Activated B cell treated with CpG ODN at 0.5 μM for 24 hours (primary cell): Measurements from ENCODE around the gene FLYWCH1. TPM values are rescaled to one million over a fixed set of nuclear protein-coding genes. Genes with fewer than 3 reads are reported as not detected.

ENCODE experiments used
- ATAC-seq: fragments of 200-7000 bp; cut with Tn5 transposase; one replicate; pipeline ENCODE4 v1.10.0; 2021; ENCODE audit warnings: low read depth, mild to moderate bottlenecking, moderate library complexity
- CTCF ChIA-PET: fragments of 350-600 bp; sonication (Branson Sonifier 250); formaldehyde crosslinking; loops from one replicate; lab custom pipeline; 2021; ENCODE audit warnings: antibody characterized with exemption; lab: Charles Lee
- POLR2A ChIA-PET: fragments of 350-600 bp; sonication (Branson Sonifier 250); formaldehyde crosslinking; loops from one replicate; lab custom pipeline; 2021; ENCODE audit warnings: antibody characterized with exemption; lab: Charles Lee
- DNase-seq: peaks from one replicate; pipeline ENCODE4 v3.0.0; 2022
- H3K27ac Mint-ChIP-seq: one replicate; pipeline ENCODE4 v1.8.0; 2020; ENCODE audit warnings: mixed read lengths
- H3K27me3 Mint-ChIP-seq: one replicate; pipeline ENCODE4 v1.8.0; 2021; ENCODE audit warnings: mixed read lengths
- H3K36me3 Mint-ChIP-seq: one replicate; pipeline ENCODE4 v1.8.0; 2021; ENCODE audit warnings: low read depth, mixed read lengths
- H3K4me1 Mint-ChIP-seq: one replicate; pipeline ENCODE4 v1.8.0; 2021; ENCODE audit warnings: mixed read lengths
- H3K4me3 Mint-ChIP-seq: one replicate; pipeline ENCODE4 v1.8.0; 2020; ENCODE audit warnings: mild to moderate bottlenecking, mixed read lengths
- H3K9me3 Mint-ChIP-seq: one replicate; pipeline ENCODE4 v1.8.0; 2020; ENCODE audit warnings: mixed read lengths
- intact Hi-C: fragments of 100-400 bp; cut with micrococcal nuclease; formaldehyde crosslinking; loops from one replicate; pipeline ENCODE4 v1.15.1; 2024
- total RNA-seq: library from RNA; stranded (reverse); gene quantifications from 2 replicates; pipeline ENCODE4 v1.2.3, GENCODE V29; 2022
- TF ChIP-seq, protein P1 (sequence below): fragments of 200-600 bp; IDR thresholded peaks from one replicate; pipeline ENCODE4 v1.8.0; 2022; ENCODE audit warnings: antibody characterized with exemption, mild to moderate bottlenecking

Gene FLYWCH1
- total RNA-seq, 1 donor from 2014 or later, result 59.9 TPM

DNA sequence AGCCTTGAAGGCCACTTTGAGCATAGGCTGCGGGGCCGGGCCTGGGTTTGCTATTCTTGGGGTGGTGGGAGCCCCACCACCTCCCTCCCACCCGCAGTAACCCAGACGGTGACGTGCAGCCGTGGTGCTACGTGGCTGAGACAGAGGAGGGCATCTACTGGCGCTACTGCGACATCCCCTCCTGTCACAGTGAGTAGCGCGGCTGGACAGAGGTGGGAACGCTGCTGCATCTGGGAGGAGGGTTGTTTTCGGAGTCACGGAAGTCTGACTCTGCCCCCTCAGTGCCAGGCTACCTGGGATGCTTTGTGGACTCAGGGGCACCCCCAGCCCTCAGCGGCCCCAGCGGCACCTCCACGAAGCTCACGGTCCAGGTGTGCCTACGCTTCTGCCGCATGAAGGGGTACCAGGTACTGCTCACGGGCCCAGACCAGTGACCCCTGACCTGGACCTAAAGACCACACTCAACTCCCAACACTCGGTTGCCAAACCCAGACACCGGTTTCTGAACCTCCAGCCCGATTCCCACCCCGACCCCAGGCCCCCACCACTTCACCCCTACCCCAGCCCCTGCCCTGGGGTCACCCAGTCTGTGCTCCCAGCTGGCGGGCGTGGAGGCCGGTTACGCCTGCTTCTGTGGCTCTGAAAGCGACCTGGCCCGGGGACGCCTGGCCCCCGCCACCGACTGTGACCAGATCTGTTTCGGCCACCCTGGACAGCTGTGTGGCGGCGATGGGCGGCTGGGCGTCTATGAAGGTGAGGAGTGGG, 54.5 kb downstream of the FLYWCH1 start:
- no peak overlapping the region for H3K27ac Mint-ChIP-seq
- no peaks in the 10 kb centered on the region for H3K9me3 Mint-ChIP-seq
- H3K4me3 Mint-ChIP-seq, result no peak overlapping the region
- DNase-seq, result no peak
- CTCF ChIA-PET, result interaction anchor here (1.3 kb wide), 1 partner anchor 62 kb away, joined by 5 read pairs; no protein-coding TSS in a partner anchor
- intact Hi-C loops, result no loop called here
- H3K27me3 Mint-ChIP-seq, result peaks cover 13% of the 10 kb centered on the region
- peaks cover 40% of the 10 kb centered on the region for H3K4me1 Mint-ChIP-seq
- TF ChIP-seq, protein P1, sequence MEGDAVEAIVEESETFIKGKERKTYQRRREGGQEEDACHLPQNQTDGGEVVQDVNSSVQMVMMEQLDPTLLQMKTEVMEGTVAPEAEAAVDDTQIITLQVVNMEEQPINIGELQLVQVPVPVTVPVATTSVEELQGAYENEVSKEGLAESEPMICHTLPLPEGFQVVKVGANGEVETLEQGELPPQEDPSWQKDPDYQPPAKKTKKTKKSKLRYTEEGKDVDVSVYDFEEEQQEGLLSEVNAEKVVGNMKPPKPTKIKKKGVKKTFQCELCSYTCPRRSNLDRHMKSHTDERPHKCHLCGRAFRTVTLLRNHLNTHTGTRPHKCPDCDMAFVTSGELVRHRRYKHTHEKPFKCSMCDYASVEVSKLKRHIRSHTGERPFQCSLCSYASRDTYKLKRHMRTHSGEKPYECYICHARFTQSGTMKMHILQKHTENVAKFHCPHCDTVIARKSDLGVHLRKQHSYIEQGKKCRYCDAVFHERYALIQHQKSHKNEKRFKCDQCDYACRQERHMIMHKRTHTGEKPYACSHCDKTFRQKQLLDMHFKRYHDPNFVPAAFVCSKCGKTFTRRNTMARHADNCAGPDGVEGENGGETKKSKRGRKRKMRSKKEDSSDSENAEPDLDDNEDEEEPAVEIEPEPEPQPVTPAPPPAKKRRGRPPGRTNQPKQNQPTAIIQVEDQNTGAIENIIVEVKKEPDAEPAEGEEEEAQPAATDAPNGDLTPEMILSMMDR, result no peak
- POLR2A ChIA-PET, result interaction anchor here (0.7 kb wide), 1 partner anchor 14 kb away, joined by 4 read pairs; no protein-coding TSS in a partner anchor
- ATAC-seq, result no peak
- H3K36me3 Mint-ChIP-seq, result no peaks in the 10 kb centered on the region

DNA sequence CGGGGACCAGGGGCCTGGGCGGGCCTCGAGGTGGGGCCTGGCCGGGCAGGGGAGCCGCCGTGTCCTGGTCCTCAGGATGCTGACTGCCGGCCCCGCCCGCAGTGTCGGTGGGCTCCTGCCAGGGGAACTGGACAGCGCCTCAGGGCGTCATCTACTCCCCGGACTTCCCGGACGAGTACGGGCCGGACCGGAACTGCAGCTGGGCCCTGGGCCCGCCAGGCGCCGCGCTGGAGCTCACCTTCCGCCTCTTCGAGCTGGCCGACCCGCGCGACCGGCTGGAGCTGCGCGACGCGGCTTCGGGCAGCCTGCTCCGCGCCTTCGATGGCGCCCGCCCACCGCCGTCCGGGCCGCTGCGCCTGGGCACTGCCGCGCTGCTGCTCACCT, 55.1 kb downstream of the FLYWCH1 start:
- no peak overlapping the region for H3K27ac Mint-ChIP-seq
- no peak for ATAC-seq
- CTCF ChIA-PET, result interaction anchor here (1.1 to 1.3 kb wide), 2 partner anchors 61 to 84 kb away, joined by 3 to 5 read pairs; partner anchors contain the start of gene FLYWCH2
- H3K27me3 Mint-ChIP-seq, result peaks cover 11% of the 10 kb centered on the region
- TF ChIP-seq, protein P1, result no peak
- no peaks in the 10 kb centered on the region for H3K36me3 Mint-ChIP-seq
- H3K4me3 Mint-ChIP-seq, result no peak overlapping the region
- peaks cover 38% of the 10 kb centered on the region for H3K4me1 Mint-ChIP-seq
- intact Hi-C loops, result no loop called here
- DNase-seq, result no peak
- H3K9me3 Mint-ChIP-seq, result no peaks in the 10 kb centered on the region
- POLR2A ChIA-PET, result interaction anchor here (0.7 to 1.8 kb wide), 2 partner anchors 13 to 14 kb away, joined by 4 to 10 read pairs; partner anchors contain the start of gene PKMYT1

DNA sequence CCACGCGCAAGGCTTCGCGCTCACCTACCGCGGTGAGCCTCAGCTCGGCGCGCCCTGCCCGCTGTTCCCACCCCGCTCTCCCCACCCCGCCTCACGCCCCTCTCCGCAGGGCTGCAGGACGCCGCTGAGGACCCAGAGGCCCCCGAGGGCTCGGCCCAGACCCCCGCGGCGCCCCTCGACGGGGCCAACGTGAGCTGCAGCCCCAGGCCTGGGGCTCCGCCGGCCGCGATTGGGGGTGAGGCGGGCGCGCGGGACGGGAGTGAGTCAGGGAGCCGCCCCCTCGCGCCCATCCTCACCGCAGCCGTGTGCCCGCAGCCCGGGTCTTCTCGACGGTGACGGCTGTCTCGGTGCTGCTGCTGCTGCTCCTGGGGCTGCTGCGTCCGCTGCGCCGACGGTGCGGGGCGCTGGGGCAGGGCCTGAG, 55.5 kb downstream of the FLYWCH1 start:
- DNase-seq (no peak), ATAC-seq (no peak)
- H3K4me1 Mint-ChIP-seq, result peaks cover 34% of the 10 kb centered on the region
- intact Hi-C loops, result no loop called here
- no peaks in the 10 kb centered on the region for H3K9me3 Mint-ChIP-seq
- H3K4me3 Mint-ChIP-seq, result no peak overlapping the region
- CTCF ChIA-PET, result interaction anchor here (1.1 to 1.3 kb wide), 3 partner anchors 61 to 84 kb away, joined by 3 to 5 read pairs (median 3); partner anchors contain the start of gene FLYWCH2
- POLR2A ChIA-PET, result interaction anchor here (1.8 kb wide), 1 partner anchor 13 kb away, joined by 10 read pairs; the partner anchor contains the start of gene PKMYT1
- peaks cover 11% of the 10 kb centered on the region for H3K27me3 Mint-ChIP-seq
- TF ChIP-seq, protein P1, result no peak
- no peak overlapping the region for H3K27ac Mint-ChIP-seq
- H3K36me3 Mint-ChIP-seq, result no peaks in the 10 kb centered on the region

DNA sequence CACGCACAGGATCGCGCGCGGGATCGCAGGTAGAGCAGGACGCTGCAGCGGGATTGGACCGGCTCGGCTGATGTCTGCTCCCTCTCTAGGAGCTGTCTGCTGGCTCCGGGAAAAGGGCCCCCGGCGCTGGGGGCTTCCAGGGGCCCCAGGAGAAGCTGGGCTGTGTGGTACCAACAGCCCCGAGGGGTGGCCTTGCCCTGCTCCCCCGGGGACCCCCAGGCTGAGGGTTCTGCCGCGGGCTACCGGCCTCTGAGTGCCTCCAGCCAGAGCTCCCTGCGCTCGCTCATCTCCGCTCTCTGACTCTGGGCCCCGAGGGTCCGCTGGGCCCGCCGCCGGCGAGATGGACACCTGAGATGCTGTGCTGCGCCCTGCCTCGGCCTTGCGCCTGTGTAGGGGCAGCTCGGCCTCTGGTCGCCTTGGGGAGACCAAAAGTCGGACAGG, 56.0 kb downstream of the FLYWCH1 start:
- intact Hi-C loops, result loop anchor here (2.0 kb wide), 1 partner anchor 53 kb away; the partner anchor contains the start of gene TNFRSF12A
- H3K4me3 Mint-ChIP-seq, result no peak overlapping the region
- H3K36me3 Mint-ChIP-seq, result no peaks in the 10 kb centered on the region
- H3K4me1 Mint-ChIP-seq, result peaks cover 31% of the 10 kb centered on the region
- TF ChIP-seq, protein P1, result no peak
- H3K27me3 Mint-ChIP-seq, result peaks cover 12% of the 10 kb centered on the region
- DNase-seq, result no peak
- POLR2A ChIA-PET, result interaction anchor here (1.8 kb wide), 1 partner anchor 13 kb away, joined by 10 read pairs; the partner anchor contains the start of gene PKMYT1
- no peak overlapping the region for H3K27ac Mint-ChIP-seq
- ATAC-seq, result no peak
- CTCF ChIA-PET, result interaction anchor here (1.1 to 1.3 kb wide), 3 partner anchors 60 to 85 kb away, joined by 3 to 5 read pairs (median 3); partner anchors contain the start of gene FLYWCH2
- no peaks in the 10 kb centered on the region for H3K9me3 Mint-ChIP-seq

DNA sequence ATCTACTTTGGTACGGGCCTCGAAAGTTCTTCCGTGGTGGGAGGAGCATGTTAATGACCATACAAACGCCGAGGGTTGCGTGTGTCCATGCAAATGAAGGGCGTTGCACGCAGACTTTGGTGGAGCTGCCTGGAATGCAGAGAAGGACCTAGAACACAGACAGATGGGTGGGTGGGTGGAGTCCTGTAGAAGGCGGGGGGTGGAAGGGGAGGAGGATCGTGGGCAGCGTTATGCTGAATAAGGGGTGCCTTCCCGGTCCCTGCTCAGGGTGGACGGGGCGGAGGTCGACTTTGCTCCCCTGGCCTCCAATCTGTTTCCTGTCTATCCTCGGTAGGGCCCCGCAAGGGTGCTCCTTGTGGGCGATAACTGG, 56.6 kb downstream of the FLYWCH1 start:
- intact Hi-C loops, result loop anchor here (2.0 kb wide), 1 partner anchor 52 kb away; the partner anchor contains the start of gene TNFRSF12A
- TF ChIP-seq, protein P1, result no peak
- peak overlapping the region; percentile 18 for H3K27ac Mint-ChIP-seq
- peaks cover 28% of the 10 kb centered on the region for H3K4me1 Mint-ChIP-seq
- ATAC-seq (no peak), DNase-seq (no peak)
- POLR2A ChIA-PET, result interaction anchor here (1.8 kb wide), 1 partner anchor 12 kb away, joined by 10 read pairs; the partner anchor contains the start of gene PKMYT1
- no peaks in the 10 kb centered on the region for H3K9me3 Mint-ChIP-seq
- H3K27me3 Mint-ChIP-seq, result peaks cover 12% of the 10 kb centered on the region
- no peaks in the 10 kb centered on the region for H3K36me3 Mint-ChIP-seq
- peak overlapping the region; percentile 77 for H3K4me3 Mint-ChIP-seq
- CTCF ChIA-PET, result interaction anchor here (1.2 kb wide), 1 partner anchor 63 kb away, joined by 3 read pairs; no protein-coding TSS in a partner anchor
